Karpas-422 (cell line): ENCODE results near the gene IFIT3. TPM values are rescaled to one million over a fixed set of nuclear protein-coding genes. Genes with fewer than 3 reads are reported as not detected.

ENCODE experiments used
- DNase-seq: peaks from one replicate; pipeline ENCODE4 v3.0.0-alpha.2; 2015
- H2AFZ ChIP-seq: fragments of 200-600 bp; sonication (generic); 2 replicates; pipeline ENCODE4 v1.6.1; 2014; ENCODE audit warnings: antibody characterized with exemption, low read length, mixed read lengths
- H3K27ac ChIP-seq: fragments of 200-600 bp; sonication (generic); 2 replicates; pipeline ENCODE4 v1.5.1; 2014; ENCODE audit warnings: mild to moderate bottlenecking, low read length, moderate library complexity
- H3K27me3 ChIP-seq: fragments of 200-600 bp; sonication (generic); 2 replicates; pipeline ENCODE4 v1.6.1; 2014; ENCODE audit warnings: low read length, mixed read lengths
- H3K36me3 ChIP-seq: fragments of 200-600 bp; sonication (generic); 2 replicates; pipeline ENCODE4 v1.6.1; 2014; ENCODE audit warnings: low read length, mixed read lengths; ENCODE audit not compliant: insufficient read depth
- H3K4me1 ChIP-seq: fragments of 200-600 bp; sonication (generic); 2 replicates; pipeline ENCODE4 v1.6.1; 2014; ENCODE audit warnings: mild to moderate bottlenecking, low read length, mixed read lengths
- H3K4me2 ChIP-seq: fragments of 200-600 bp; sonication (generic); 2 replicates; pipeline ENCODE4 v1.6.1; 2014; ENCODE audit warnings: low read length, low read depth, mild to moderate bottlenecking; ENCODE audit not compliant: poor library complexity, severe bottlenecking
- H3K4me3 ChIP-seq: fragments of 200-600 bp; sonication (generic); 2 replicates; pipeline ENCODE4 v1.5.1; 2014; ENCODE audit warnings: mild to moderate bottlenecking, antibody characterized with exemption, low read length, mixed read lengths
- H3K79me2 ChIP-seq: fragments of 200-600 bp; sonication (generic); 2 replicates; pipeline ENCODE4 v1.6.1; 2014; ENCODE audit warnings: mild to moderate bottlenecking, low read length, mixed read lengths
- H3K9ac ChIP-seq: fragments of 200-600 bp; sonication (generic); 2 replicates; pipeline ENCODE4 v1.6.0; 2014; ENCODE audit warnings: low read length
- H3K9me2 ChIP-seq: fragments of 200-600 bp; sonication (generic), shearing (Covaris generic); replicated peaks from 2 replicates; pipeline ENCODE4 v1.6.0; 2014; ENCODE audit warnings: mild to moderate bottlenecking, low read length, moderate library complexity; ENCODE audit not compliant: insufficient read depth
- H3K9me3 ChIP-seq: fragments of 300-700, 200-600 bp; sonication (generic); 2 replicates; pipeline ENCODE4 v1.6.1; 2014; ENCODE audit warnings: low read length, mixed read lengths
- H4K20me1 ChIP-seq: fragments of 200-600 bp; sonication (generic); 2 replicates; pipeline ENCODE4 v1.6.1; 2014; ENCODE audit warnings: mild to moderate bottlenecking, antibody characterized with exemption, low read length, low read depth; ENCODE audit not compliant: insufficient read depth
- total RNA-seq: library from RNA; depleted of rRNA; stranded (reverse); fragments of >200 nt; shearing (Covaris generic); gene quantifications from 2 replicates; pipeline ENCODE4 v1.2.3, GENCODE V29; 2014; ENCODE audit warnings: low replicate concordance

IFIT3 gene
- total RNA-seq, 1 experiment from 2014 or later, result 1.0 TPM

- Histone ChIP-seq H3K4me3 (no peak overlapping the region), H4K20me1 (no peaks in the 10 kb centered on the region), H3K4me2 (no peak overlapping the region), H3K4me1 (no peaks in the 10 kb centered on the region), H2AFZ (no peak overlapping the region), H3K9me3 (no peaks in the 10 kb centered on the region), H3K79me2 (no peaks in the 10 kb centered on the region), H3K9ac (no peak overlapping the region), H3K27ac (no peak overlapping the region), H3K27me3 (no peaks in the 10 kb centered on the region), H3K9me2 (no peaks in the 10 kb centered on the region), H3K36me3 (no peaks in the 10 kb centered on the region)
- no peak for DNase-seq
Measured at GRCh38 chr10:89351780-89352597, 24.2 kb downstream of the IFIT3 start.

GRCh38 chr10:89352802-89353201 is 25.0 kb downstream of the IFIT3 start:
- no peak overlapping the region for H3K9ac ChIP-seq
- H3K4me2 ChIP-seq, result no peak overlapping the region
- no peaks in the 10 kb centered on the region for H4K20me1 ChIP-seq
- no peak for DNase-seq
- no peaks in the 10 kb centered on the region for H3K9me2 ChIP-seq
- H3K36me3 ChIP-seq, result no peaks in the 10 kb centered on the region
- no peaks in the 10 kb centered on the region for H3K27me3 ChIP-seq
- H3K79me2 ChIP-seq, result no peaks in the 10 kb centered on the region
- no peak overlapping the region for H3K4me3 ChIP-seq
- no peak overlapping the region for H3K27ac ChIP-seq
- no peaks in the 10 kb centered on the region for H3K9me3 ChIP-seq
- no peak overlapping the region for H2AFZ ChIP-seq
- no peaks in the 10 kb centered on the region for H3K4me1 ChIP-seq

- Histone ChIP-seq H3K36me3 (no peaks in the 10 kb centered on the region), H3K27me3 (no peaks in the 10 kb centered on the region), H3K4me3 (no peak overlapping the region), H3K27ac (no peak overlapping the region), H3K9me2 (no peaks in the 10 kb centered on the region), H4K20me1 (no peaks in the 10 kb centered on the region), H3K9me3 (no peaks in the 10 kb centered on the region), H3K79me2 (no peaks in the 10 kb centered on the region), H3K4me2 (no peak overlapping the region), H2AFZ (no peak overlapping the region), H3K9ac (no peak overlapping the region), H3K4me1 (no peaks in the 10 kb centered on the region)
- DNase-seq, result no peak
Measured at GRCh38 chr10:89355394-89355931, 27.7 kb downstream of the IFIT3 start.

GRCh38 chr10:89357096-89357495 is 29.3 kb downstream of the IFIT3 start:
- H3K36me3 ChIP-seq, result no peaks in the 10 kb centered on the region
- no peak for DNase-seq
- H4K20me1 ChIP-seq, result no peaks in the 10 kb centered on the region
- no peaks in the 10 kb centered on the region for H3K27me3 ChIP-seq
- H3K9ac ChIP-seq, result no peak overlapping the region
- no peak overlapping the region for H3K27ac ChIP-seq
- H3K4me3 ChIP-seq, result no peak overlapping the region
- H3K4me1 ChIP-seq, result no peaks in the 10 kb centered on the region
- no peaks in the 10 kb centered on the region for H3K79me2 ChIP-seq
- no peaks in the 10 kb centered on the region for H3K9me2 ChIP-seq
- H3K4me2 ChIP-seq, result no peak overlapping the region
- no peak overlapping the region for H2AFZ ChIP-seq
- H3K9me3 ChIP-seq, result no peaks in the 10 kb centered on the region

GRCh38 chr10:89357975-89358374 is 30.2 kb downstream of the IFIT3 start:
- DNase-seq, result no peak
- no peak overlapping the region for H3K27ac ChIP-seq
- H3K9ac ChIP-seq, result no peak overlapping the region
- no peak overlapping the region for H3K4me3 ChIP-seq
- no peaks in the 10 kb centered on the region for H3K9me2 ChIP-seq
- H2AFZ ChIP-seq, result no peak overlapping the region
- H3K79me2 ChIP-seq, result no peaks in the 10 kb centered on the region
- H3K36me3 ChIP-seq, result no peaks in the 10 kb centered on the region
- H3K4me2 ChIP-seq, result no peak overlapping the region
- no peaks in the 10 kb centered on the region for H3K9me3 ChIP-seq
- H3K4me1 ChIP-seq, result no peaks in the 10 kb centered on the region
- no peaks in the 10 kb centered on the region for H3K27me3 ChIP-seq
- H4K20me1 ChIP-seq, result no peaks in the 10 kb centered on the region

GRCh38 chr10:89360157-89360556 is 32.4 kb downstream of the IFIT3 start:
- Histone ChIP-seq H3K4me2 (no peak overlapping the region), H3K36me3 (no peaks in the 10 kb centered on the region), H2AFZ (no peak overlapping the region), H3K4me3 (no peak overlapping the region), H3K4me1 (no peaks in the 10 kb centered on the region), H3K9me3 (no peaks in the 10 kb centered on the region), H3K9ac (no peak overlapping the region), H3K9me2 (no peaks in the 10 kb centered on the region), H3K79me2 (no peaks in the 10 kb centered on the region), H3K27me3 (no peaks in the 10 kb centered on the region), H3K27ac (no peak overlapping the region), H4K20me1 (no peaks in the 10 kb centered on the region)
- no peak for DNase-seq

GRCh38 chr10:89362929-89363328 is 35.1 kb downstream of the IFIT3 start:
- Histone ChIP-seq H3K4me3 (no peak overlapping the region), H3K9ac (no peak overlapping the region), H3K4me2 (no peak overlapping the region), H3K4me1 (no peaks in the 10 kb centered on the region), H3K79me2 (no peaks in the 10 kb centered on the region), H3K27me3 (no peaks in the 10 kb centered on the region), H4K20me1 (no peaks in the 10 kb centered on the region), H3K9me3 (no peaks in the 10 kb centered on the region), H2AFZ (no peak overlapping the region), H3K9me2 (no peaks in the 10 kb centered on the region), H3K27ac (no peak overlapping the region), H3K36me3 (no peaks in the 10 kb centered on the region)
- DNase-seq, result no peak

DNA sequence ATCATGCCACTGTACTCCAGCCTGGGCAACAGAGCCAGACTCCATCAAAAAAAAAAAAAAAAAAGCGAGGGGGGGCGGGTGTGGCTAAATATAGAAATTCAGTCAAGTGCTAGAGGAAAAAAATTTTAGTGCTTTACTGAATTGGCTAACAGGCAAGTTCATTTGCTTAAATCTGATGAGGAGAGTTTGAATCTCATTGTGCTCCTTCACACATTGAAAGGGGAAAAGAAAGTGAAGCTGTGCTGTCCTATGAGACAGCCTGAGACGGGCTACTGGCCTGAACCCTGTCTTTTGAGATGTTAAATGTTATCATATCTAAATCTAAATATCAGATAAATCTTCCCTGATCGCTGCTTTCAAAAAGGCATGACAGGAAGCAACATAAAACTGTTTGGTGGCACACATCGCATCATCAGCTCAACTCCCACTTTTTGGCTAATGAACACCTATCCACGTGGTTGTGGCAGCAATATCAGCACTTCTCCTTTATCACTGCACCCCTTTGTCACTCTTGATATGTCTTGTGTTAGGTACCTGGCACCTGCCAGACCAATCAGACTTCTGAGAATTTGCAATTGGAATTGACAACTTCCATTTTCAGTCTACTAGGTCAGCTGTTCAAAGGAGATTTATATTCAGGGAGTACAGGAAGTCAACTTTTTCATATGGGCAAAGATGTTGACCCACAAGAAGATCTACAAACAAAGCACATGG is 36.1 kb downstream of the IFIT3 start:
- H3K36me3 ChIP-seq, result no peaks in the 10 kb centered on the region
- no peaks in the 10 kb centered on the region for H3K79me2 ChIP-seq
- no peak overlapping the region for H3K4me2 ChIP-seq
- H3K9ac ChIP-seq, result no peak overlapping the region
- no peaks in the 10 kb centered on the region for H3K27me3 ChIP-seq
- no peak overlapping the region for H3K27ac ChIP-seq
- H3K4me1 ChIP-seq, result no peaks in the 10 kb centered on the region
- H3K9me3 ChIP-seq, result no peaks in the 10 kb centered on the region
- no peaks in the 10 kb centered on the region for H4K20me1 ChIP-seq
- H2AFZ ChIP-seq, result no peak overlapping the region
- no peaks in the 10 kb centered on the region for H3K9me2 ChIP-seq
- DNase-seq, result no peak
- no peak overlapping the region for H3K4me3 ChIP-seq
